ENCODE measurements around the gene DCLRE1B. TPM values are rescaled to one million over a fixed set of nuclear protein-coding genes. Genes with fewer than 3 reads are reported as not detected.

DCLRE1B gene
- total RNA-seq, 4 donors from 2014 or later: 3.5 to 7.2 (median 4.3) TPM

DNA sequence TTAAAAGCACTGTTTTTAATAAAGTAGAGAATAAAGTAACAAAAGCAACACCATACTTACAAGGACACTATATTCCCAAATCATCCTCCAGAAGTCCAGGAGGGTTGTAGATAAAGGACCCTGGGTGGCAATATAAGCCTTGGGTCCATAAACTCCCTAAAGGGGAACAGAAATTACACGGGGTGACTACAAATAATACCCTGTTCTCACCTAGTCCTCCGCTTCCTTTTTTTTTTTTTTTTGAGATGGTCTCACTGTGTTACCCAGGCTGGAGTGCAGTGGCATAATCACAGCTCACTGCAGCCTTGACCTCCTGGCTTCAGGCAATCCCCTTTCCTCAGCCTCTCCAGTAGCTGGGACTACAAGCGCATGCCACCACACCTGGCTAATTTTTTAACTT lies 46.7 kb upstream of the DCLRE1B start:
- TF ChIP-seq, protein P1, sequence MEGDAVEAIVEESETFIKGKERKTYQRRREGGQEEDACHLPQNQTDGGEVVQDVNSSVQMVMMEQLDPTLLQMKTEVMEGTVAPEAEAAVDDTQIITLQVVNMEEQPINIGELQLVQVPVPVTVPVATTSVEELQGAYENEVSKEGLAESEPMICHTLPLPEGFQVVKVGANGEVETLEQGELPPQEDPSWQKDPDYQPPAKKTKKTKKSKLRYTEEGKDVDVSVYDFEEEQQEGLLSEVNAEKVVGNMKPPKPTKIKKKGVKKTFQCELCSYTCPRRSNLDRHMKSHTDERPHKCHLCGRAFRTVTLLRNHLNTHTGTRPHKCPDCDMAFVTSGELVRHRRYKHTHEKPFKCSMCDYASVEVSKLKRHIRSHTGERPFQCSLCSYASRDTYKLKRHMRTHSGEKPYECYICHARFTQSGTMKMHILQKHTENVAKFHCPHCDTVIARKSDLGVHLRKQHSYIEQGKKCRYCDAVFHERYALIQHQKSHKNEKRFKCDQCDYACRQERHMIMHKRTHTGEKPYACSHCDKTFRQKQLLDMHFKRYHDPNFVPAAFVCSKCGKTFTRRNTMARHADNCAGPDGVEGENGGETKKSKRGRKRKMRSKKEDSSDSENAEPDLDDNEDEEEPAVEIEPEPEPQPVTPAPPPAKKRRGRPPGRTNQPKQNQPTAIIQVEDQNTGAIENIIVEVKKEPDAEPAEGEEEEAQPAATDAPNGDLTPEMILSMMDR (IDR thresholded peaks at IDR 0.05): no peak
- TF ChIP-seq EP300 (IDR thresholded peaks at IDR 0.05): no peak
- TF ChIP-seq POLR2A (IDR thresholded peaks at IDR 0.05): no peak
- WGBS, 2 donors: 78 to 80% methylated on average over 3 of the region's 3 CpGs
- DNase-seq (ENCODE audit: low spot score in 2 of 2): no peak

DNA sequence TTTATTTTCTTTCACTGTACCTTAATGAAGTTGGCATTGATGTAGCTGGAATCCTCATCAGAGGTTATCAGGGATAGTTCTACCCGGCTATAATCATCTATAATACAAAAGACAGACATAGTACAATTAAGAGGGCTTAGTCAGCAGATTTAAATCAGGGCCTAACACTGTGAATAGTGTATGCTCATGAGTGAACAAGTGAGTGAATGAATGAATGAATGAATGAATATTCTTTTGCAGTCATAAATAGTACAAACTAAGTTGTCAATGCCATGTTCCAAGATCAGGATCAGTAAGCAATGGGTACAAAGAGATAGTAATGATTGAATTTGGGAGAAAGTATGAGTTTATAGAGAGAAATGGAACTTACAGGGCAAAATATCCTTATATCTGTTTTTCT lies 46.1 kb upstream of the DCLRE1B start:
- 72 to 76% methylated on average over 1 of the region's 1 CpG for WGBS, 2 donors
- no peak overlapping the region for H3K27ac ChIP-seq

More for the DNA sequence above, 46.7 kb upstream of the DCLRE1B start:
- no peaks in the 10 kb centered on the region for H3K27me3 ChIP-seq
- no peaks in the 10 kb centered on the region for H3K9me3 ChIP-seq
- no peak overlapping the region for H3K27ac ChIP-seq
- no peaks in the 10 kb centered on the region for H3K36me3 ChIP-seq
- no peak overlapping the region for H3K4me3 ChIP-seq
- H3K4me1 ChIP-seq: peaks cover 0 to 19% (median 3%) of the 10 kb centered on the region in 4 donors

DNA sequence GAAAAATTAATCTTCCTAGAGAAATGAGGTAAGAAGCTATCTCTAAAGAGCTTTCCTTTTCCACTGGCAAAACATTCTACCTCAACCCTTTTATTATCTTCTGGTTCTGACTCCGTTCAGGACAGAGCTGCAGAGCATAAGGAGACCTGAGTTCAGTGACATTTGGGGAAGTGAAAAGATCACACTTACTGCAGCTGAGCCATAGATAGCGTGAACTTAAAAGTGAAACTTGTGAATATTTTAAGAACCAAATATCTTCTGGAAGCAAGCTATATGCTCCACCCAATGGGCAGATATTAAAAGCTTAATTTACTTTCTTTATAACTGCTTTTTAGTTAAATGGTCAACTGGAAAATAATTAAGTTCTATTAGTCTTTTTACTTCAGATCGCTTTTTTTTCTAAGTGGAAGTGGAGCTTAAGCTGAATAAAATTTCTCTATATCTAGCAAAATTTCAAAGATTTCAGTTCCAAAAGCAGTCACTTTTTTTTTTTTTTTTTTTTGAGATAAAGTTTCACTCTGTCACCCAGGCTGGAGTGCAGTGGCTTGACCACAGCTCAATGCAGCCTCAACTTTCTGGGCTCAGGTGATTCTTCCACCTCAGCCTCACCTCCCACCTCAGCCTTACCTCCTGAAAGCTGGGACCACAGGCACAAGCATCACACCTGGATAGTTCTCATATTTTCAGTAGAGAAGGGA lies 45.5 kb upstream of the DCLRE1B start:
- WGBS, 2 donors: 56 to 62% methylated on average over 3 of the region's 3 CpGs

More for the DNA sequence above, 46.1 kb upstream of the DCLRE1B start:
- DNase-seq (ENCODE audit: low spot score in 2 of 2): no peak
- TF ChIP-seq POLR2A (IDR thresholded peaks at IDR 0.05): no peak
- TF ChIP-seq EP300 (IDR thresholded peaks at IDR 0.05): no peak
- TF ChIP-seq, protein P1 (IDR thresholded peaks at IDR 0.05): no peak
- Histone ChIP-seq H3K36me3 (no peaks in the 10 kb centered on the region), H3K4me1 (peaks cover 0 to 19% (median 3%) of the 10 kb centered on the region in 4 donors), H3K4me3 (no peak overlapping the region), H3K9me3 (no peaks in the 10 kb centered on the region), H3K27me3 (no peaks in the 10 kb centered on the region)

DNA sequence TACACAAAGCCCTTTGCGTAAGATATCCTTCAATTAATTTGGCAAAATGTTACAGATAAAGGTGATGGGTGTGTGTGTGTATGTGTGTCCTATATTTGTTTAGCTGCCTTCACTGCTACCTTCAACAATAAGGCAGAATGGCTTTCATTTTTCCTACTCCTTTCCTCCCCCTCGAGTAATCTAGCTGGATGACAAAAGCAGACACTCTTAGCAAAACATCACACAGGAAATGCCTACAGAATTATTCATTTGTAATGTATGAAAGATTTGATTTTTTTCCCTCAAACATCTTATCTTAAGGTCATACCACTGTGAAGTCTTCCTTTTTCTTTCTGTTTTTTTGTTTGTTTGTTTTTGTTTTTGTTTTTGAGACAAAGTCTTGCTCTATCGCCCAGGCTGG lies 44.2 kb upstream of the DCLRE1B start:
- H3K4me1 ChIP-seq: peaks cover 0 to 19% (median 3%) of the 10 kb centered on the region in 4 donors
- H3K9me3 ChIP-seq: no peaks in the 10 kb centered on the region
- H3K36me3 ChIP-seq: no peaks in the 10 kb centered on the region
- DNase-seq (ENCODE audit: low spot score in 2 of 2): no peak
- TF ChIP-seq, protein P1 (IDR thresholded peaks at IDR 0.05): no peak
- TF ChIP-seq EP300 (IDR thresholded peaks at IDR 0.05) (no peak), POLR2A (IDR thresholded peaks at IDR 0.05) (no peak)
- no peak overlapping the region for H3K4me3 ChIP-seq
- no peaks in the 10 kb centered on the region for H3K27me3 ChIP-seq
- H3K27ac ChIP-seq: peak overlapping the region in 1 of 4 donors; percentile 3
- WGBS, 2 donors: 52 to 60% methylated on average over 3 of the region's 3 CpGs

More for the DNA sequence above, 45.5 kb upstream of the DCLRE1B start:
- Histone ChIP-seq H3K36me3 (no peaks in the 10 kb centered on the region), H3K27me3 (no peaks in the 10 kb centered on the region), H3K4me3 (no peak overlapping the region), H3K27ac (no peak overlapping the region), H3K4me1 (peaks cover 0 to 19% (median 3%) of the 10 kb centered on the region in 4 donors), H3K9me3 (no peaks in the 10 kb centered on the region)
- TF ChIP-seq POLR2A (IDR thresholded peaks at IDR 0.05) (no peak), EP300 (IDR thresholded peaks at IDR 0.05) (no peak)
- TF ChIP-seq, protein P1 (IDR thresholded peaks at IDR 0.05): no peak
- no peak for DNase-seq (ENCODE audit: low spot score in 2 of 2)

DNA sequence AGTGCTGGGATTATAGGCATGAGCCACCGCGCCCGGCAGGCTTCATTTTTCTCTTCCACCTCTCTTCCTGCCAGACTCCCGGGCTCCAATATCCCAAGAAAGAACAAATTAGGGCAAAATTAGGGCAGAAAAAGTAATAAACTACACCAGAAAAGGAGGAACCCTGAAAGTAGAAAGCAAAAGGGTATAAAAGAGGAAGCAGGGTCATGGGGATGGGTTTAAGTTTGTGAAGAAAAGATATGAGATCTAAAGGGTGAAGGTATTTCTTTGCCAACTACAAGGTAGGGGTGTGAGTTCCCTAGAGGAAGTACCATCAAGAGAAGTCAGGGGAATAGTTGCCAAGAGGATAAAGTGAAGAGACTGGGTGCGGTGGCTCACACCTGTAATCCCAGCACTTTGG lies 43.5 kb upstream of the DCLRE1B start:
- Histone ChIP-seq H3K4me1 (peaks cover 0 to 19% (median 3%) of the 10 kb centered on the region in 4 donors), H3K27me3 (no peaks in the 10 kb centered on the region), H3K36me3 (no peaks in the 10 kb centered on the region), H3K9me3 (no peaks in the 10 kb centered on the region), H3K4me3 (no peak overlapping the region), H3K27ac (no peak overlapping the region)
- TF ChIP-seq, protein P1 (IDR thresholded peaks at IDR 0.05): no peak
- TF ChIP-seq POLR2A (IDR thresholded peaks at IDR 0.05) (no peak), EP300 (IDR thresholded peaks at IDR 0.05) (no peak)
- 91 to 96% methylated on average over 5 of the region's 5 CpGs for whole genome bisulfite sequencing, 2 donors
- no peak for DNase-seq (ENCODE audit: low spot score in 2 of 2)

Data from tibial nerve (tissue), 4 donors.